Peyer's patch (tissue), 4 donors: ENCODE results near the gene CACNA1H. TPM values are rescaled to one million over a fixed set of nuclear protein-coding genes. Genes with fewer than 3 reads are reported as not detected.
"Not testable (repeated sequence)": the region's sequence is repeated elsewhere in the genome, so short reads cannot be mapped to it uniquely, and the experiment has no call there.

Experiments used
- DNase-seq, 3 donors: peaks; one replicate each; pipeline ENCODE4 v3.0.0-alpha.2; 2017 to 2019
- H3K27ac ChIP-seq, 4 donors: fragments of 200-600 bp; sonication (generic); one replicate each; pipeline ENCODE4 v1.5.1; 2016 to 2019
- H3K27me3 ChIP-seq, 2 donors: fragments of 200-600 bp; sonication (generic); one replicate each; pipeline ENCODE4 v1.5.1; 2019
- H3K36me3 ChIP-seq, 3 donors: fragments of 200-600 bp; sonication (generic); one replicate each; pipeline ENCODE4 v1.5.1; 2016 to 2019
- H3K4me1 ChIP-seq, 4 donors: fragments of 200-600 bp; sonication (generic); one replicate each; pipeline ENCODE4 v1.5.1; 2016 to 2019
- H3K4me3 ChIP-seq, 4 donors: fragments of 200-600 bp; sonication (generic); 1 replicate in 3 of 4; 2 replicates in 1 of 4; pipeline ENCODE4 v1.5.1; 2016 to 2019; ENCODE audit warnings: mild to moderate bottlenecking in 1 of 4
- H3K9me3 ChIP-seq, 4 donors: fragments of 200-600 bp; sonication (generic); one replicate each; pipeline ENCODE4 v1.5.1; 2016 to 2019; ENCODE audit warnings: mild to moderate bottlenecking in 1 of 4
- POLR2A ChIP-seq, 2 donors: fragments of 450-650 bp; IDR thresholded peaks; one replicate each; pipeline ENCODE4 v1.5.1; 2017; ENCODE audit warnings: antibody characterized with exemption in 2 of 2, mild to moderate bottlenecking in 2 of 2, moderate library complexity in 2 of 2
- total RNA-seq, 4 donors: library from RNA; depleted of rRNA; stranded (reverse); fragments of >200 nt; gene quantifications; one replicate each; pipeline ENCODE4 v1.1.0, GENCODE V29; 2016
- TF ChIP-seq, protein P1 (sequence below), 6 experiments: fragments of 450-650 bp in 4 of 6; fragments of 200-600 bp in 2 of 6; sonication (generic) in 1 of 6; IDR thresholded peaks; one replicate each; pipeline ENCODE4 v1.5.1; 2017 to 2019; ENCODE audit warnings: antibody characterized with exemption in 6 of 6, mild to moderate bottlenecking in 3 of 6, moderate library complexity in 1 of 6

CACNA1H gene
- total RNA-seq, 4 donors from 2014 or later = 4.0 to 28.9 (median 9.7) TPM

DNA sequence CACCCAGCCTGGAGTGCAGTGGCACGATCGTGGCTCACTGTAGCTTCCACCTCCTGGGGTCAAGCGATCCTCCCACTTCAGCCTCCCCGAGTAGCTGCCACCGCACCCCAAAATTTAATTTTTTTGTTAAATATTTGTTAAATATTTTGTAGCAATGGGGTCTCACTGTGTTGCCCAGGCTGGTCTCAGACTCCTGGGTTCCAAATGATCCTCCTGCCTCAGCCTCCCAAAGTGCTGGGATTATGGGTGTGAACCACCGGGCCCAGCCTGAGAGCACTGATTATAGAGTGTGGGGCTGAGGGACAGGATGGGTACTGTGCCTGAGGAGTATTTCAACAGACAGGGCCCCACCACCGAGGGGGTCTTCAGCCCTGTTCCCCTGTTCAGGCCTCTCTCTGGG is 36.5 kb downstream of the CACNA1H start:
- H3K4me1 ChIP-seq = peaks cover 0 to 19% (median 0%) of the 10 kb centered on the region in 4 donors
- no peak for DNase-seq
- H3K36me3 ChIP-seq = no peaks in the 10 kb centered on the region
- no peaks in the 10 kb centered on the region for H3K27me3 ChIP-seq
- no peaks in the 10 kb centered on the region for H3K9me3 ChIP-seq
- TF ChIP-seq, protein P1, sequence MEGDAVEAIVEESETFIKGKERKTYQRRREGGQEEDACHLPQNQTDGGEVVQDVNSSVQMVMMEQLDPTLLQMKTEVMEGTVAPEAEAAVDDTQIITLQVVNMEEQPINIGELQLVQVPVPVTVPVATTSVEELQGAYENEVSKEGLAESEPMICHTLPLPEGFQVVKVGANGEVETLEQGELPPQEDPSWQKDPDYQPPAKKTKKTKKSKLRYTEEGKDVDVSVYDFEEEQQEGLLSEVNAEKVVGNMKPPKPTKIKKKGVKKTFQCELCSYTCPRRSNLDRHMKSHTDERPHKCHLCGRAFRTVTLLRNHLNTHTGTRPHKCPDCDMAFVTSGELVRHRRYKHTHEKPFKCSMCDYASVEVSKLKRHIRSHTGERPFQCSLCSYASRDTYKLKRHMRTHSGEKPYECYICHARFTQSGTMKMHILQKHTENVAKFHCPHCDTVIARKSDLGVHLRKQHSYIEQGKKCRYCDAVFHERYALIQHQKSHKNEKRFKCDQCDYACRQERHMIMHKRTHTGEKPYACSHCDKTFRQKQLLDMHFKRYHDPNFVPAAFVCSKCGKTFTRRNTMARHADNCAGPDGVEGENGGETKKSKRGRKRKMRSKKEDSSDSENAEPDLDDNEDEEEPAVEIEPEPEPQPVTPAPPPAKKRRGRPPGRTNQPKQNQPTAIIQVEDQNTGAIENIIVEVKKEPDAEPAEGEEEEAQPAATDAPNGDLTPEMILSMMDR (IDR thresholded peaks at IDR 0.05) = no peak
- no peak for TF ChIP-seq POLR2A (IDR thresholded peaks at IDR 0.05)
- H3K27ac ChIP-seq = no peak overlapping the region
- no peak overlapping the region for H3K4me3 ChIP-seq

DNA sequence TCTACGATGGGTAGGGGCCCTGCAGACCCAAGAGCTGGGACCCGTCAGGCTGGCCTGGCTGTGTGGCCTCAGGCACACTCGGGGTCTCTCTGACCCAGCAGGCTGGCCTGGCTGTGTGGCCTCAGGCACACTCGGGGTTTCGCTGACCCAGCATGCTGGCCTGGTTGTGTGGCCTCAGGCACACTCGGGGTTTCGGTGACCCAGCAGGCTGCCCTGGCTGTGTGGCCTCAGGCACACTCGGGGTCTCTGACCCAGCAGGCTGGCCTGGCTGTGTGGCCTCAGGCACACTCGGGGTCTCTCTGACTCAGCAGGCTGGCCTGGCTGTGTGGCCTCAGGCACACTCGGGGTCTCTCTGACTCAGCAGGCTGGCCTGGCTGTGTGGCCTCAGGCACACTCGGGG is 37.9 kb downstream of the CACNA1H start:
- H3K36me3 ChIP-seq, H3K27me3 ChIP-seq, H3K27ac ChIP-seq, H3K4me3 ChIP-seq, H3K9me3 ChIP-seq, DNase-seq: not testable (repeated sequence)
- peaks cover 0 to 23% (median 0%) of the 10 kb centered on the region in 4 donors for H3K4me1 ChIP-seq

DNA sequence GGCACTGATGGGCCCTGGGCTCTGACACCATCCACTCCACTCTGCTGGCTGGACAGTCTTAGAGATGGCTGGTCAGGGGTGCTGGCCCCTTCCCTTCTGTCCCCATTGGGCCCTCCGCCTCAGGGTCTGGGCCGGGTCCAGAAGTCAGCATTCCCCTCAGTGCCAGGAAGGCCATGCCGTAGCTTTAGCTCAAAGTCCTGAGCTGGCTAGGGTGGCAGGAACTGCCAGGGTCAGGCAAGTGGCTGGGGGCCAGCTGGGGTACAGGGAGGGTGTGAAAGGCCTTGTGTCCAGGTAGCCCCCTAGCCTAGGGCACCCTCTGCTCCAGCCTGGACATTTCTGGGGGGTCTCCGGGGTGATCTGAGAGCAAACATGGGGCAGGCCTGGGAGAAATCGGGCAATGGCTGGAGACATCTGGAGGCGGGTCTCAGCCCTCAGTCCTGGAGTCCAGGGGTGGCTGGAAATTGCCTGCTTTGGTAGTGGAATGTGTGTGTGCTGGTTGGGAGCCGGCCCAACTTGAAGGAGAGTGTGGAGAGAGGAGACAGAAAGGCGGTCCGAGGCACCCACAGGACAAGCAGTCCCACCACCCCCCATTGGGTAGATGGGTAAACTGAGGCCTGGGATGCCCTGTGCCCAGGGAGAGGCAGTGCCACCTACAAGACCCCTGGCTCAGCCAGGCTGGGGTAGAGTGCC is 39.6 kb downstream of the CACNA1H start:
- TF ChIP-seq POLR2A (IDR thresholded peaks at IDR 0.05) = no peak
- TF ChIP-seq, protein P1 (IDR thresholded peaks at IDR 0.05) = no peak
- no peak overlapping the region for H3K4me3 ChIP-seq
- no peaks in the 10 kb centered on the region for H3K36me3 ChIP-seq
- no peak for DNase-seq
- H3K4me1 ChIP-seq = peaks cover 0 to 23% (median 0%) of the 10 kb centered on the region in 4 donors
- H3K9me3 ChIP-seq = no peaks in the 10 kb centered on the region
- H3K27ac ChIP-seq = no peak overlapping the region
- no peaks in the 10 kb centered on the region for H3K27me3 ChIP-seq

DNA sequence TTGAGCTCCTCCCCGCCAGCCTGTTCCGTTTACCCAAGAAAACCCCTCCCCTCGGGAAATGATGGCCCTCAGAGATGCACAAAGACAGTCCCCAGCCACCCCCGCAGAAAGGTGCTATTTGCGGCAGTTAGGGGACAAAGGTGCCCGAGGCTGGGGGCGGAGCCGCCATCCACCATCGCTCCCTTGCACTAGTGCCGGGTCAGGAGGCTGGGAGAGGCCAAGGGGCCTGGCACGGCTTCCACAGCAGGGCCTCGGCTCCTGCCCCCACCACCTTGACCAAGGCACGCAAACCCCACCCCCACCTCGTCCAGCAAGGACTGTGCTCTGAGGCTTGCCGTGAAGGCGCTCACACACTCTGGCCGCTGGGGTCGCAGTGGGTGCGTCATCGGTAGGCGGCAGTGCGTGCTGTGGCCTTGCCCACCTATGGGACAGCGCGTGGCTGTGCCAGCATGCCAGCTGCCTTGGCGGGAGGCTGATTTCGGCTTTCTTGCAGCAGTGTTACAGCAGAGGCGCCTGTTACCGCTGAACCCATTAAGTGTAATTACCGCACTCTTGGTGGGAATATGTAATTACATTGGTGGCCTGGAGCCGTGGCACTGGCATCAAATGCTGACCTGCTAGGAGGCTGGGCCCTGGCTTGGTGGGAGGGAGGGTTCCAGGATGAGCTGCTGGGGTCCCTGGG is 40.4 kb downstream of the CACNA1H start:
- no peaks in the 10 kb centered on the region for H3K36me3 ChIP-seq
- no peak for TF ChIP-seq POLR2A (IDR thresholded peaks at IDR 0.05)
- TF ChIP-seq, protein P1 (IDR thresholded peaks at IDR 0.05) = no peak
- H3K9me3 ChIP-seq = no peaks in the 10 kb centered on the region
- H3K4me3 ChIP-seq = no peak overlapping the region
- no peak overlapping the region for H3K27ac ChIP-seq
- H3K4me1 ChIP-seq = peaks cover 0 to 23% (median 0%) of the 10 kb centered on the region in 4 donors
- no peak for DNase-seq
- no peaks in the 10 kb centered on the region for H3K27me3 ChIP-seq

DNA sequence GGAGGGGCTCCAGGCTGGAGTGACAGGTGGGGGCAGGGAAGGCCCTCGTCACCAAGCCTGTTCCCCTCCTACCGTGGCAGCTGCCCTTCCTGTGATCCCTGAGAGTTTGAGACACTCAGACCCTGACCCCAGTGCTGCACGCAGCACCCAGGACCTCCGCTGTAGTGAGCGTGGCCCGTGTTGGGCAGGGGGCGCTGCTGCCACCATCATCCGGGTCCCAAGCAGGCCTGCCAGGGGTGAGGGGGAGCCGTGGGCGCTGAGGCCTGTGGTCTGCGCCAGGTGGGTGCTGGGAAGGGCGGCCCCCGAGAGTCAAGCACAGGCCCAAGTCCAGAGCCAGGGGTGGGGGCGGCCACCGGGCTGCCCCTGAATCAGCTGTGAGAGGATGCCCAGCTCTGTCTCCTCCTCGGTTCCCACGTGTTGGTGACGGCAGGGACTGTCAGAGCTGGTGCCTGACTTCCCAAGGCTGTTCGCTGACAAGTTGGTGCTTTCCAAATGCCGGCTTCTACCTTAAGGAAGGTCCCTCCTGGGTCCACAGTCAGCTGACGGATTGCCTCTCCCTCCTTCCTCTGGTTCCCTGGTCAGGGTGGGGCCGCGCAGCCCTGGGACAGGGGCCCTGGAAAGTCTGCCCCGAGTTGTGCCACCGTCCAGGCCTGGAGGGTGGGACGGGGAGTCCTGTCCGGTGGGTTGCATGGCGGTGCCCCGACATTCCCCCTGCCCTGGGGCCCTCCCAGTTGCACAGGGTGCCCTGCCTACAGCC is 41.1 kb downstream of the CACNA1H start:
- Histone ChIP-seq H3K36me3 (no peaks in the 10 kb centered on the region), H3K27ac (no peak overlapping the region), H3K4me3 (no peak overlapping the region), H3K9me3 (no peaks in the 10 kb centered on the region), H3K4me1 (peaks cover 0 to 23% (median 0%) of the 10 kb centered on the region in 4 donors), H3K27me3 (no peaks in the 10 kb centered on the region)
- no peak for DNase-seq
- no peak for TF ChIP-seq POLR2A (IDR thresholded peaks at IDR 0.05)
- TF ChIP-seq, protein P1 (IDR thresholded peaks at IDR 0.05) = no peak
